ENCODE data around the gene PIGT.

PIGT gene

GRCh38 chr20:45415822-45416637, at the start of gene PIGT:
PIGT (plus strand) TSS chr20:45416141; CDS start chr20:45416157, 16 bp downstream.
- peak; percentile 83 to 85 for DNase-seq

DNA sequence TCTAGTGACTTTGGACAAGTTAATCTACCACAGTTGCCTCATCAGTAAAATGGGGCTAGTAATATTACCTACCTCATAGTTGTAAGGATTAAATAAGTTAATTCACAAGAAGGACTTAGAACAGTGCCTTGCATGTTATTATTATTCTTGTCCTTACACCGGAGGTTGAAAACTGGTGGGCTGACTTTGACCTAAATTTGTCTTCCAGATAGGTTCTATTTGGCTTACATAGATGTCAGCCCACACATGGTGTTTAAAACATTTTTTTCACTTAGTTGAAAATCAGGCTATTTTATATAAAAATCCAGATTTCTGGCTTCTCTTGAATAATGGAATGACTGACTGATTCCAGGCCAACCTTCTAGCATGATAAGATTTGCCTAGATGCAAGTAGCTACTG, 49.7 kb upstream of the PIGT start:
- no peak for DNase-seq

- no peak for DNase-seq
These were observed 49.3 kb upstream of the PIGT start for GRCh38 chr20:45366631-45367030.

- DNase-seq = no peak
These were observed 48.8 kb upstream of the PIGT start for GRCh38 chr20:45367126-45367525.

DNA sequence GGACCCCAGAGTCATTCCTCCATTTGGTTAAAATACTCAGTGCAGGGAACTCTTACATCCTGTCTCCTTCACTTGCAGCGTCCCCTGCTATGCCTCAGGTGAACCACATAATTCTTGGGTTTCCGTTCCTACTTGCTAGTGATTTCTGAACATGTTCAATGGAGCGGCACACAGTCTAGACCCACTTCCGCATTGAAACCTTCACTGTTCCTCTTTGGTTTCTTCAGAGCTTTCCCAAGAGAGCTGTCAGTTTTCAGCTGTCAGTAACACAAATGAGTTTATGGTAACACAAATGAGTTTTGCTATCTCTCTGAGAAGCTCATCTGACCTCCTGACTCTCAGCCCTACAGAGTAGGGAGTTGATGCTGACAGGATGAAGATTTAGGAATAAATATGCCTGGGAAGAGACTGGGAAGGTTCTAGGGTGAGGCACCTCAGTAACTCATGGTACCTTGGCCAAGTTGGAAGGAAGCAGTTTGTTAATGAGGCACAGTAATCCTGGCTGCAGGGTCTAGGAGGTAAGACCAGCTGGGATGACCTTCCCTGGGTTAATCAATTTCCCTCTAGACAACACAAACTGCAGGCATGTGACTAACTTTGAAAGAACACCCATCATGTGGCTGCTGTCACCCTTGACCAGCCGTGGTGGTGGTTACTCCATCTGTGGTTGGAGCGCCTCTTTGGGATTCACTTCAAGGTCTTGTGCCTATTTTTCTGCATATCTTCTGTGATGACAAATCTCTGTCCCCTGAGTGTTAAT, 47.5 kb upstream of the PIGT start:
- DNase-seq = peak; percentile 30 to 33

DNA sequence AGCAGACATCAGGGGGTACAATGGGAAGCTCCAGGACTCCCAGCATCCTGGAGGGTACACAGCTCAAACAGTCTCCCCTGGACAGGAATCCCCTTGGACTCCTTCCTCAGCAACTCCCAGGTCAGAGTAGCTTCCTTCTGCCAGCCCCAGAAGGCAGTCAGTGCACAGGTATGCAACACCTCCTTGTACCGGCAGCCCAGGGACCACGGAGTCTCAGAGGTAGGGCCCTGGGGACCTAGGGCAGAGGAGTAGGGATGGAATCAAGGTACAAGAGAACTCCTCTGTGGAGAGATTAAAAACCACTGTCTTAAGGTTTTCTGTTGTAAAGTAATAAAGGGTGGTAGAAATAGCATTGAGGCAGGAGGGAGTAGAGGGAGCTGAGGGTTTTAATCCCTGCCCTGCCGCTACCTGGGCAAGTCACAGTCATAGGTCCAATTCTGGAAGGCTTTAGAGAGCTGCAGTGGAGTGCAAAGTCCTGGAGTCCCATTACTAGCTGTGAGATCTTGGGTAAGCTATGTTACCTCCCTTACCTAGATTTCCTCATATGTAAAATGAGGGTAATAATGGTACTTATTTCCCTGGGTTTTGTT, 45.3 kb upstream of the PIGT start:
- no peak for DNase-seq

DNA sequence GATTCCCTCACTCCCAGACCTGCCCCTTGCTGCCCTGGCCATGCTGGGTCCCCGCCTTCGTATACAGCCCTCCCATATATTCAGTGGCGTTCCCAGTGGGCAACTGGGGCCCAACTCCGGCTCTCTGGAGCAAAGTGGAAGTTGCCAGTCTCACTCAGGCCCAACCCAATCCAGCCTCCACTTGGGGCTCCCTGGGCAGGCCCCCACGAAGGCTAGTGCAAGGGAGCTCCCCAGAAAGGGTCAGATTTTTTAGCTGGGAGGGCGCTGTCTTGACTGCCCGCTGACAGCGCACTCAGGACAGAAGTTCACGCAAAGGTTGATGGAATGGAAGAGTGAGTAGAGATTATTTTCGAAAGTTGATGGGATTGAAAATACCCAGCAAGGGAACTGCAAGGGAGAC, 43.7 kb upstream of the PIGT start:
- DNase-seq = no peak

GRCh38 chr20:45372646-45373352, 43.1 kb upstream of the PIGT start:
- no peak for DNase-seq

DNA sequence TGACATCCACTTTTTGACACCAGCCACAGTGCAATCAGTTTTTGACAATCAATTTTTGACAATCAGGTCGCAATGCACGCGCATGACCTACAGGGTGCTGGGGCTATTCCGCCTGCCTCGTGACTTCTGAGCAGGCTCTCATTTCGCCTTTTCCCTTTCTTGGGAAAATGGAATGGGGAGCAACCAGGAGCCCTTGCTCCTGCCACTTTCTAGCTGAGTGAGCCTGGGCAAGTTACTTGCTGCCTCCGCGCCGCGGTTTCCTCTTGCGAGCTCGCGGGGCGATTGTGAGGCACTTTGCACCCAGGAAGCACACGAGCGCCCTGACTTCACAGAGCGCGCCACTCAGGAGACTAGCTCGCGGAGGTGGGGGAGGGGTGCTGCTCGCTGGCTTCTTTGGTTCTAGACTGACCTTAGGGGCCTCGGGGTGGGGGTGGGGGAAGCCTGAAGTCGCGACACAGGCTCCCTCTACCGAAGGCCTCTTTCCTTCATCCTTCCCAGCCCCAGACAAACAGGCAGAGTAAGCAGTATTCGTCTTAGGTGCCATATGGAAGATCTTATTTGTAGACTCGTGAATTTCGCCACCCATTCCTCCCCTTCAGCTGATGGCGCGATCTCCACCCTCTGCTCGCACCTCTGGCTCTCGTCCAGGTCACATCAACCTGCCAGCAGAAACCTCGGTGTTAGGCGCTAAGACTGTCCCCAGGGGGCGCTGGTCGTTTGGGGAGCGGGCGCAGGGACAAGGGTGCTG, 42.4 kb upstream of the PIGT start:
- peak; percentile 89 to 95 for DNase-seq

GRCh38 chr20:45374101-45374467, 41.9 kb upstream of the PIGT start:
- DNase-seq = no peak

GRCh38 chr20:45374966-45375365, 41.0 kb upstream of the PIGT start:
- no peak for DNase-seq

DNA sequence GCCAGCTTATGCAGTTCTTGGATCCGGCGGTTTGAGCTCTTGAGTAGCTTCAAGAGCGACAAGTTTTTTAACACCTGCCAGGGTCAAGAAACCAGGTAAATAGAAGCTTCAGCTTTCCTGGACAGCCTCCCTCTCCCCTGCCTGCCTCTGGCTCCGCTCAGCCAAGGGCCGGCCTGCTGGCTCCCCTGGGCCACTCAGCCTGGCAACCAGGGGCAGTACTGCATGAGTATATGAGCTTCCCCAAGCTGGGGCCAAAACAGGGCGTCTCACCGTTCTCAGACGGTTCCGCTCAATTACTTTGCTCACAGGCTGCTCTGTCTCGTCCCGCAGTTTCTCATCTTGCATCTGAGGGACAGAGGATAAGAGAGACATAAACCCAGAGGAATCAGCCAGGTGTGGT, 38.7 kb upstream of the PIGT start:
- DNase-seq = no peak

DNA sequence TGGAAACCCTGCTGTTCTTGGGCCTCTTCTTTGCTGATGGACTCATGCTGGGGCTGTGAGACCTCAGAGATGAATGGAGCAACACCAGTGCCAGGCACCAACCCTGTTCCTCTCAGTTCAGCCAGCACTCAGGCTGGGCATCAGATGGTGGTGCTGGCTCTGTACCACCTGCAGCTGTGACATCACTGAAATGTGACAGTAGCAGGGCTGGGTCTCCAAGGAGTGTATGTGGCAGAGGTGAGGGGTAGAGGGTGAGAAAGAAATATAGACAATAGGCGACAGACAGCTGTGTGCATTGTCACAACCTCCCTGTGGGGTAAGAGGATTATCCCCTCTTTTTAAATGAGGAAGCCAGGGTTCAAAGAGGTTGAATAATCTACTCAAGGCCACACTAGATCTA, 37.8 kb upstream of the PIGT start, which contains the start of gene TP53TG5:
TSS of gene TP53TG5 (minus strand) at position 135 of the 400 bp plus-strand sequence. CDS start at position 46, 89 bp downstream.
- no peak for DNase-seq

DNA sequence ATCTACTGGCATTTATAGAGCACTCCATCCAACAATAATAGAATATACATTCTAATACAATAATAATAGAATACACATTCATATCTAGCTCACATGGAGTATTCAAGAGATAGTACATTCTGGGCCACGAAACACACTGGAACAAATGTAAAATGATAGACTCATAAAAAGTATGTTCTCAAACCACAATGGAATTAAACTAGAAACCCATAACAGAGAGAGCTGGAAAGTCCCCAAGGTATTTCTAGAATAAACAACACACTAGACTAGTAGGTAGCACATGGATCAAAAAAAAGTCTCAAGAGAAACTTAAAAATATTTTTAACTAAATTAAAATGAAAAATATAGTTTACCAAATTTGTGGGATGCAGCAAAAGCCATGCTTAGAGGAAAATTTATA, 28.7 kb upstream of the PIGT start:
- no peak for DNase-seq

DNA sequence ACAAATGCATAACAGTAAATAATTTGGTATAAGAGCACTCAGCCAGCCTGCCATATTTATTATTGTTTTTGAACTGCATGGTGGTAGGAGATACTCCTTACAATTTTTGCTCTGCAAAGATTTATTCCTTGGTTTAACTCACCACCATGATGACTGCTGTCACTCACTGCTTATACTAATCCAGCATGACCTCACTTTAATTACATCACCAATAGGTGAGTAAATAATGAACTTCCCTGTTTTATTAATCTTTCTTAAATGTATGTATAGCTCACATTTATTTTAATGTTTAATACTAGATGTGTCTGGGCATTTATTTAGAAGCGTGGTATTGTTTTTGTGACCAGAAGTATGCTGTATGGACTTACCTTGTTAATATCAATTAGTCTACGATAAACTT, 25.0 kb upstream of the PIGT start:
- no peak for DNase-seq

DNA sequence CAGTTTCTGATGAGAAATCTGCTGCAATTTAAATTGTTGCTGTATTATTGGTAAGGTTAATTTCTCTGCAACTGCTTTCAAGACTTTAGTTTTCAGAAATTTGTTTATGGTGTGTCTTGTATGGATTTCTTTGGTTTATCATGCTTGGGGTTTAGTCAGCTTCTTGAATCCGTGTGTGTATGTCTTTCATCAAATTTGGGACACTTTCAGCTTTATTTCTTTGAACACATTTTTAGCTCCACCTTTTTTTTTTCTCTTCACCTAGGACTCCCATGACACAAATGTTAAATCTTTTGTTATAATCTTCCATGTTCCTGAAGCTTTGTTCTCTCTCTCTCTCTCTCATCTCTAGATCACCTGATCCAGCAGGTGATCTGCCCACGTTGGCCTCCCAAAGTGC, 24.4 kb upstream of the PIGT start:
- no peak for DNase-seq

- no peak for DNase-seq
These were observed 23.2 kb upstream of the PIGT start for GRCh38 chr20:45392733-45393132.

- no peak for DNase-seq
These were observed 21.5 kb upstream of the PIGT start for GRCh38 chr20:45394221-45395113.

GRCh38 chr20:45395114-45395415, 20.9 kb upstream of the PIGT start:
- no peak for DNase-seq

- no peak for DNase-seq
These were observed 16.9 kb upstream of the PIGT start for GRCh38 chr20:45399018-45399417.

DNA sequence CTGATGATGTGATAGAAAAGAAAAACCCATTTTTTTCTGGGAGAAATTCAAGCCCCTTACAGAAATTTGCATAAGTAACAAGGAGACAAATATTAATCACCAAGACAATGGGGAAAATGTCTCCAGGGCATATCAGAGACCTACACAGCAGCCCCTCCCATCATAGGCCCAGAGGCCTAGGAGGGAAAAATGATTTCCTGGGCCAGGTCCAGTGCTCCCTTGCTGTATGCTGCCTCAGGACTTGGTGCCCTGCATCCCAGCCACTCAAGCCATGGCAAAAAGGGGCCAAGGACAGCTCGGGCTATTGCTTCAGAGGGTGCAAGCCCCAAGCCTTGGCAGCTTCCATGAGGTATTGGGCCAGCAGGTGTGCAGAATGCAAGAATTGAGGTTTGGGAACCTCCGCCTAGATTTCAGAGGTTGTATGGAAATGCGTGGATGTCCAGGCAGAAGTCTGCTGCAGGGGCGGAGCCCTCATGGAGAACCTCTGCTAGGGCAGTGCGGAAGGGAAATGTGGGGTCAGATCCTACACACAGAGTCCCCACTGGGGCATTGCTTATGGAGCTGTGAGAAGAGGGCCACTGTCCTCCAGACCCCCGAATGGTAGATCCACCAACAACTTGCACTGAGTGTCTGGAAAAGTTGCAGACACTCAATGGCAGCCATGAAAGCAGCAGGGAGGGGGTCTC, 15.5 kb upstream of the PIGT start:
- no peak for DNase-seq

Measured in activated CD4-positive, alpha-beta T cell treated with anti-CD3 and anti-CD28 coated beads for 4 hours (primary cell).